ENCODE measurements around the gene CHST11.

The CHST11 gene

GRCh38 chr12:104460973-104461698 is 4.4 kb downstream of the CHST11 start:
- no peak for DNase-seq

DNA sequence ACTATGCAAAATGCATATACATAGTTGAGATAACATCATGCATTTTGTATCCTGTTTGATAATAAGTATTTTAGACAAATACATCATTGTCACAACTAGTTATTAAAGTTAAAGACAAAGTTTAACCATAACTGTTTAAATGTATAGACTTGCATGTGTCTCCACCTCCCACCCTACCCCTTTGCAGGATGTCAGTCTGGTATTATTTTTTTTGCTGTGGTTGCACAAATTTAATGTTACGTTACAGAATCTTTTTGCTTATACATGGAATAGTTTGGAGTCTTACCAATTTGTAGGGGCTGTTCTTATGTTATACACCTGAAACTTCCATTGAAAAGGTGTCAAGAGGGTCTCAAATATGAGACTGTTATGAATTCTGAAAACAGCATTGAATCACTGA is 5.6 kb downstream of the CHST11 start:
- no peak for DNase-seq

- DNase-seq = no peak
These were observed 6.2 kb downstream of the CHST11 start for GRCh38 chr12:104462931-104463339.

DNA sequence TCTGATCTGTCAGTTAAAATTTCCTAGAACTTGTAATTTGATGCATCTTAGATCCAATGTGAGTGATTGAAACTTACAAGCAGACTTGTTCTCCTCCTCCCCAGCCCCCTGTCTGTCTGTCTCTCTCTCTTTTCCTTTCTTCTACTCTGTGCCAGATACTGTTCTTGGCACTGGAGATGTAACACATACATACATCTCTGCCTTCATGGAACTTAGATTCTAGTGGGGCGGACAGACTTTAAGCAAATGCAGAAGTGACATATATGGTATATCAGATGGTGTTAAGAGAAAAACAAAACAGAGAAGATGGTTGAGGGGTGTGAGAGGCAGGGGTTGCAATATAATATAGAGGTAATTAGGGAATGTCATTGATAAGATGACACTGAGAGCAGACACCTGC is 6.6 kb downstream of the CHST11 start:
- DNase-seq = no peak

GRCh38 chr12:104464899-104465298 is 8.2 kb downstream of the CHST11 start:
- DNase-seq = no peak

DNA sequence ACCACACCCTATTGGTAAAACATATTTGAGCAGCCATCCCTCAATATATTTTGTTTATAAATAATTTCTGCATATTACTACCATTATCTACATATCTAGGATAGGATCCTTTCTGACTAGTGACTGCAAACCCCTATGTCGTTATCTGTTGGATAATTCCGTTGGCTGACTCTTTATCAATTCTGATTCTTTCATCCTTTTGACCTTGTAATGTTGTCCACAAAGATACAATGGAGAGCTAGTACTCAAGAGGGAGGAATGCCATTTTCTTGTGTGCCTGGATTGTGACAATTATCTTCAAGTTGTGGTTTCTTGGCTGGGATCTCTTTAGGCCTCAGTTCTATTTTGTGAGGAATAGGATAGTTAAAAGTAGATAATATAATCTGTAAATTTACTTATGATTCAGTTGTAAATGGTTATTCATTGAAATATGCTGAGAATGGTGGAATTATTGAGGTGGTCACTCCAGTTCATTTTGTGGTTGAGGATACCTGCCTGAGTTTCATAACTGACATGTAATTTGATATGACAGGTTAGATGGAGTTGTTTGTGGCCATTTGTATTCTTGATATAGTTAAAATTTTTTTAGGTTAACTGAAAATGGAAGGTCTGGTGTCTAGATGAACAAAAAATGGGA is 10.1 kb downstream of the CHST11 start:
- no peak for DNase-seq

- no peak for DNase-seq
These were observed 10.6 kb downstream of the CHST11 start for GRCh38 chr12:104467346-104467837.

GRCh38 chr12:104468371-104468770 is 11.6 kb downstream of the CHST11 start:
- no peak for DNase-seq

- DNase-seq = no peak
These were observed 12.3 kb downstream of the CHST11 start for GRCh38 chr12:104469066-104469465.

DNA sequence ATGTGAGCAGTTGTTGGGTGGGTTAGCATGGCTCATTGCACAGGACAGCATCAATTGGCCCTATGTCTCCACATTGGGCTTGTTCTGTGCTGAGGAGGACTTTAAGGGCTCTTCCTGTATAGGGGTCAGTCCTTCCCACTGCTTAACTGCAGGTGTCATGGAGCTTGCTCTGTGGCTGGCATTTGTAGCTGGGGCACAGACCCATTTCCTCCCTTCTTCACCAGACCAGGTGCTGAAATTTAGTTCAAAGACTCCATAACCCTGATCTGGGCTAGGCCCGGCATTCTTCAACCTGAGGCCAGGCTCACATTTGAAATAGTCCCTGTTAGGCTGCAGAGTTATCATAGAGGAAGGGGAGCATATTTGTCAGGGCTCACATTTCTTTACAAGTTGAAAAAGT is 12.8 kb downstream of the CHST11 start:
- DNase-seq = no peak

DNA sequence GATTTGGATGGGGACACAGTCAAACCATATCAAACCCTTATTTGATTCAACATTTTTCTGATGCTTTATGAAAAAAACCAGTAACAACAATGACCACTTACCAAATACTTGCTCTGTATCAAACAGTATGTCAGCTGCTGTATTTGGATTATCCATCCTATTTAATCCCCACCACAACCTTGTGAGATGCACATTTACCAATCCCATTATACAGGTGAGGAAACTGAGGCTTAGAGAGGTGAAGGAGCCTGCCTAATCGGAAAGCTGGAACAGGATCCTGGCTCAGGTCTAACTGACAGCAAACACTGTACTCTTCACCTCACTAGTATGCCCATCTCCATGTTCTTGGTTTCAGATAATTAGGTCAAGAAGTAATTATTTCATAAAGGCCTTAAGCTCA is 13.8 kb downstream of the CHST11 start:
- DNase-seq = no peak

GRCh38 chr12:104471336-104471735 is 14.6 kb downstream of the CHST11 start:
- no peak for DNase-seq

- no peak for DNase-seq
These were observed 16.0 kb downstream of the CHST11 start for GRCh38 chr12:104472748-104473147.

DNA sequence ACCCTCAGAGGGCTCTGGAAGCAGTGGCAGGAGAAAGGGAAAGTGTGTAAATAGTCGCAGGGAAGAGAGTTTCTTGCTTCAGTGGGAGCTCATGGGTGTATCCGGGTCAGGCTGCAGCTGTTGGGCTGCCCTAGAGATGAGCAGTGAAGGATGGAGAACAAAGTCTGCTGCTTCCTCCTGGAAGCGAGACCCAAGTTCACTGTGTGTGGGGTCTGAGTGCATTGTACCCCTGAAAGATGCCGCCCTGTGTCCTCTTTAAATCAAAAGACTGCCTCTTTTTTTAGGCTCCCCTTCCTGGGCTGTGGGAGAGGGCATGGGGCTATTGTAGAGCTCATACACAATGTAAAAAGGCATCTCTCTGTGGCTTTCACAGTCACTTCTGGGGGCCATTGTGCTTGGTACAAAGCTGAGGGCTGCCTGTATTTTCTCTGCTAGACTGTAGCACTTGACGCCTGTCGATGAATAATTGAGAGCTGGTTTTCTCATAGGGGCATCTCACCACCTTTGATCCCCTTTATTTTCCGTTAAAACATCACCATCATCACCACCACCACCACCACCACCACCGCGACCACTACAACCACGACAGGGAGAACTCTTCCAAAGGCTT is 16.7 kb downstream of the CHST11 start:
- DNase-seq = no peak

- no peak for DNase-seq
These were observed 18.5 kb downstream of the CHST11 start for GRCh38 chr12:104475271-104475670.

GRCh38 chr12:104477510-104478390 is 21.0 kb downstream of the CHST11 start:
- DNase-seq = no peak

- DNase-seq = no peak
These were observed 21.8 kb downstream of the CHST11 start for GRCh38 chr12:104478396-104479122.

DNA sequence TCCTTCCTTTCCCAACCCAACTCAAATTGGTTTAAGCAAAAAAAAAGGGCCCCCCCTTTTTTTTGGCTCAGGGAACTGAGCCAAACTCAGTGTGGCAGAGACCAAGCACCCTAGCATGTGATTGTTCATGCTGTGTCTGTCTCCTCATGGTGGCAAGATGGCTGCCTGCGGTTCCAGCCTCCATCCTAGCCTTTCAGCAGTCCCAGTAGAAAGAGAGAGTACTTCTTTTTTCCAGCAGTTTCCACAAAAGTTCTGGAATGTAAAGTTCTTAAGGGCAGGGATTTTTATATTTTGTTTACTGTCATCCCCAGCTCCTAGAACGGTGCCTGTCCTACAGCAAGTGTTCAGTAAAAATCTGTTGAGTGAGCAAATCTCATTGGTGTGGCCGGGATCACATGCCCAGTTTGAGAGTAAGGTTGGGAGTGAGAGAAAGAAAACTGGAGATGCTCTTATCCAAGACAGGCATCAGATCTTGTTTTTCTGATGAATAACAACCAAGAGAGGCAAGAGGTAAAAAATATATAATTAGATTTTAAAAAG is 22.4 kb downstream of the CHST11 start:
- no peak for DNase-seq

DNA sequence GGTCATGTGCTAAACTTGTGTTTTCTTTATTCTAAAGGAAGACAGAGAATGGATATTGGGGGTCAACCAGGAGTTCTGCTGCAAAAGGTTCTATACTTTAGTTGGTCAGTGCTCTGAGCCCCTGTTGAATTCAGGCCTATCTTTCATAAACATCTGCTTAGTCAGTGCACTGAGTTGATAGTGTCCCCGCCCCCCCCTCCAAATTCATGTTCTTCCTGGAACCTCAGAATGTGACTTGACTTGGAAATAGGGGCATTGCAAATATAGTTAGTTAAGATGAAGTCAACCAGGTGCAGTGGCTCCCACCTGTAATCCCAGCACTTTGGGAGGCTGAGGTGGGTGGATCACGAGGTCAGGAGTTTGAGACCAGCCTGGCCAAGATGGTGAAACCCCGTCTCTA is 23.3 kb downstream of the CHST11 start:
- DNase-seq = no peak

- peak; percentile 54 to 63 for DNase-seq
These were observed 24.2 kb downstream of the CHST11 start for GRCh38 chr12:104480826-104481440.

- DNase-seq = no peak
These were observed 25.4 kb downstream of the CHST11 start for GRCh38 chr12:104482113-104482512.

DNA sequence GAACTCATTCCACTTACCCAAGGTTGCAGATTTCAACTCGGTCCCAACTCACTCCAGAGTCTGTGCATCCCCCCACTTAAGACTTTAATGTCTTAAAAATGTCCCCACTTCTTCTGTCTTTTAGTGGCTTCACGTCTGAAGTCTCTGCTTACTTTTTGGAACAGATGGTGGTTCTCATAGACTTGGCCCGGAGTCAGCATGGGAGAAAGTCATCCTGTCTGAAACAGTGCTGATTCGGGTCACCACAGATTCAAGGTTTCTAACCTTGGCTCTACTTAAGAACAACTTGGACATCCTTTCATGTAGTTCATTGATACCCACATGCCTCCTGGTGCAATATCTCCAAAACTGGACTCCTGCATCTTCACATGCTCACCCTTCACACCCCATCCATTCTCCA is 26.0 kb downstream of the CHST11 start:
- no peak for DNase-seq
